NOMO-1 treated with DMSO at 0.1 percent for 48 hours (cell line): ENCODE measurements around the gene SLC51B.
A peak's percentile ranks its signal among the peaks of the same experiment; 100 is the strongest.
"Not testable (repeated sequence)": the region's sequence is repeated elsewhere in the genome, so short reads cannot be mapped to it uniquely, and the experiment has no call there.

Experiments
- DNase-seq: peaks from one replicate; lab custom pipeline; 2025; ENCODE audit not compliant: unreplicated experiment; lab: John Stamatoyannopoulos, UW

SLC51B gene

DNA sequence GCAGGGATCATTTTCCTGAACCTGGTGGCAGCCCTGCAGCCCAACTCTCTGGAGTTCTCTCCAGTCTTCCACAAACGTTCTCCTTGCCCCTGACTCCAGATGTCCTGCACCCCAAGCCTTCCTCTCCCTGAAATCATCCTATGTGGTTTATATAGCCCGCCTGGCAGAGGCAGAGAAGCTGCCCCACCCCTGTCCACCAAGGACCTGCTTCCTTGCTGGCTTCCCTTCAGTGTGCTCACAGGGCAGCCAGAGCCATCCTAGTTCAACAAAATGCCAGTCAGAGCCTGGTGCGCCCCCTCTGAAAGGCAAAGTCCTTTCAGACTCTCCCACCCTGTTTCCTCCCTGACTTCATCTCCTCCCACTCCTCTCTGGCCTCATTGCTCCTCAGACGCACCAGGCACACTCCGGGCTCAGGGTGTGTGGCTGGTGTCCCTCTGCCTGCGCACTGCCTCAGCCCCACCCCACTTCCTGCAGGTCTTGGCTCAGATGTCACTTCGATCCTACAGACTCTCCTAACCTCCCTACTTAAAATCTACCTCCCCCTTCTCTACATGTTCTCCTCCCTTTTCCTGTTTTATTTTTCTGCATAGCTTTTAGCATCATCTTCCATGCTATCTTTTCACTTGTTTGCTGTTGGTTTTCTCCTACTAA is 37.2 kb downstream of the SLC51B start:
- no peak for DNase-seq

DNA sequence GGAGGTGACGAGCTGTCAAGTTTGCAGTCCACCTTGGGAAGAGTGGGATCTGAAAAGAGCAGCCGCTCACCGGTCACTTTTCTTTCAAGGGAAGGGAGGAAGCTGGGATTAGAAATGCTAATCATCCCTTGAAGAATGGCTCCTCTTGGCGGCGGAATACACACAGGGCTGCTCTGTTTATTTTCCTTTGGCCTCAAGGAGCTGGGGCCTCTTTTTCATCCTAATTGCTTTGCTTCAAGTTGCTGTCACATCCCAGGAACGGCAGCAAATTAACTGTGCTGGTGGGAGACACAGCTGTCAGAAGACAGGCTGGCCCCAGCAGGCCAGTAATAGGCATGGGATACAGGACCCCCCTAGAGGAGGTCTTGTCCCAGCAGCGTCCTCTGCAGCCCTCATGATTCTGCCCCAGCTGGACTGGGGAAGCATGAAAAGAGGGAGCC is 38.1 kb downstream of the SLC51B start:
- DNase-seq, result no peak

DNA sequence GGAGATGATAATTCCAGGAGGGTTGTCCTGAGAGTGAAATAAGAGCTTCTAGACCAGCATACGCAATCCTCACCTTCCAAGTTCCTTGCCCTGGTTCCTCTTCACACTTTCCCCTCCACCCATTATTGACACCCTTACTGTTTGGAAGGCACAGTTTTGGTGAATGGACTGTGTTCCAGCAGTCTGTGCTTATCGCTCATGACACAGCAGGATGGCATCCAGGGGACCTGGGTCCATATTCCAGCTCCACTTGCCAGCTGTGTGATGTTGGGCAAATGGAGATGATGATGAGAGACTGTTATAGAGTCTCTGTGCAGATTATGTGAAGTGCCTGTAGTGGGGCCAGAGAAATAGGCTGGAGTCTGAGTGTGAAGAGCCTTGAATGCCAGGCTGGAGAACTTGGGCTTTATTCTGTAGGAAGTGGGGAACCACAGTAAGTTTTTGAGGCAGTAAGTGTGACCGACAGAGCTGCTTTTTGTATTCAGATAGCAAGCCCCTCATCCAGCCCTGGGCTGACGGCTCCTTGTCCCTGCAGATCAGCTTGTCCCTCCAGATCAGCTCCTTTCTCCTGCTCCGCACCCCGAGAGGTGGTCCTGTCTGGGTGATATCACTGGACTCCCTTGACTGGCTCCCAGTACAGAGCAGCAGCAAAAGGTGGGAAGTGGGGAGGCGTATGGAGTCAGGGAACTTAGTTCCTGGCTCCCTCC is 39.5 kb downstream of the SLC51B start:
- no peak for DNase-seq

DNA sequence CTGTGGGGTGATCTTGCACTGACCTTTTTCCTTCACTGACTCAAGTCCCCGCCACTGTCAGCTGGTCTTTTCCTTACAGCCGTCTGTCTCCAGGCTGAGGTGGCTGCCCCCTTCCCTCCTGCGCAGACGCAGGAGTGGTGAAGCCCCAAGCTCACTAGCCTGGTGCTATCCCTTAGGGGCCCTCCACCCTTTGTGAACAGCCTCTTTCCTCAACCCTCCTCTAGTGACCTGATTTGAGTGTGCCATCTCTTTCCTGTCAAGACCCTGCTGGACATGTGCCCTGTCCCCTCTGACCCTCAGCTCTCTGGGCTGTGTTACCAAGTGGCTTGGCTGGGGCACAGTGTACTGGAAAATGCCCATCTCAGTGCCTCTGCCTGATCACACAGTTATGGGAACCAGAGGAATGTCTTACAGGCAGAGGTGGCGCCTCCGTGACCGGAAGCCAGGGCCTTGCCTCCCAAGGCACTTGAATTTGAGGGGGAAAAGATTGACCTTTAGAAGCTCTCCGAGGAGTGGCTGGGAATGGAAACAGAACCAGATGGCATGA is 40.1 kb downstream of the SLC51B start:
- no peak for DNase-seq

DNA sequence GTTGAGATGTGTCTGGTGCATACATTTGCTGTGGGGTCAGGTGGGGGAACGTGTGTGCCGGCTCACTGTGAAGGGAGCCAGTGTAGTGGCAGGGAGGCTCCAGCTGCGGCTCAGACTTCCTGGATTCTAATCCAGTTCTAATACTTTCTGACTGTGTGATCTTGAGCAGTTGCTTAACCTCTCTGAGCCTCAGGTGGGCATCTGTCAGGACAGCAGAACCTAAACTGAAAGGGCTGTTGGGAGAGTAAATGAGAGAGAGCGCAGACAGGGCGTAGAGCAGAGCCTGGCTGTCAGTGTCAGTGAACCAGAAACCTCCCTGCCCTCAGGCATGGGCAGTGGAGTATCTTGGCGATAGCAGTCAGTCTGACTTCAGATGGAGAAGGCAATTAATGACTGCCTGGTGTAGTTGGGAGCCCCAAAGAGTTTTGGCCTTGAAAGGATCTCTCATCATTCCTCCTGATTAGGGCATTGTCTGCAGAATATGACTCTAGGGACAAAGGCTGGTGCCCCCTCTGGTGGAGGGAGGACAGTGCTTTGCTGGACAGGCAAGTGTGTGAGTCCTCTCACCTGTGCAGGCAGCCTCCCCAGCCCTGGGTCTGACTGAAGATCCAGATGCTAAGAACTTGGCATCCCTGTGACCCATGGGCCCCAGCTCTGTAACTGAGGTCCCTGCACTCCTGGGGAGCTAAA is 40.9 kb downstream of the SLC51B start:
- peak; percentile 9 for DNase-seq

DNA sequence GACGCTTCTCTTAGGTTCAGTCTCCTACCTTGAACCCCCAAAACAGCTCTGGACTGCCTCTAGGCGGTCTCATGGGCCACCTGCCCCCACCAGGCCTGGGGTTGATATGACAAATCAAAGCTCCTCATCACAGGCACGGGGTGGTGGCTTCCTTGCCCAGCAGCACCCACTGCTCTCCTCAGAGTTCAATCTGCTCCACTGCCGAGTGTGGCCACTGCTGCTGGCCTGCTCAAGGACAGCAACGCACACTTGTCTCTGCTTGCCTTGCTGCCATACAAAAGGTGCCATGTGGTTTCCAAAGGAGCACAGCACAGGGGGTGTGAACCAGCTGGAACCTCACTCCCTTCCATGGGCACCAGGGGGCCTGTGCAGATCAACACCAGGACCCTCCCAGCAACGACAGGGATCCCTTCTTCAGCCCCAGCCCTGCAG is 41.5 kb downstream of the SLC51B start:
- DNase-seq, result no peak

DNA sequence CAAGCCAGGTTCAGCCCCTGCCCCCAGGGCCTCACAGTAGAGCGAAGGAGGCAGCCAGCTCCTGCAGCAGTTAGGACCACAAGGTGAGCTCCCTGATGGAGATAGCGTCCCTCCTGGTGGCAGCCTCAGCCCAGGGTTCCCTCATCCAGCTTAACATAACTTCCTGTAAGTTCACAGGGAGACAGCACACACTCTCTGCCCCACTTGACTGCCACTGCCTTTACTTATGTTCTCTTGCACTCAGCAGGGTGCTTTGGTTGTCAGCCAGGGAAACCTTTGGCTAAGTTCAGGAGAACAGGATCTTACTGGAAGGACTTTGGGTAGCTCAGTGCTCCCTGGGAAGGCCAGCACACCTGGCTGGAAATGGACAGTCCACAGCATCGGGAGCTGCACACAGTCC is 42.2 kb downstream of the SLC51B start:
- no peak for DNase-seq

DNA sequence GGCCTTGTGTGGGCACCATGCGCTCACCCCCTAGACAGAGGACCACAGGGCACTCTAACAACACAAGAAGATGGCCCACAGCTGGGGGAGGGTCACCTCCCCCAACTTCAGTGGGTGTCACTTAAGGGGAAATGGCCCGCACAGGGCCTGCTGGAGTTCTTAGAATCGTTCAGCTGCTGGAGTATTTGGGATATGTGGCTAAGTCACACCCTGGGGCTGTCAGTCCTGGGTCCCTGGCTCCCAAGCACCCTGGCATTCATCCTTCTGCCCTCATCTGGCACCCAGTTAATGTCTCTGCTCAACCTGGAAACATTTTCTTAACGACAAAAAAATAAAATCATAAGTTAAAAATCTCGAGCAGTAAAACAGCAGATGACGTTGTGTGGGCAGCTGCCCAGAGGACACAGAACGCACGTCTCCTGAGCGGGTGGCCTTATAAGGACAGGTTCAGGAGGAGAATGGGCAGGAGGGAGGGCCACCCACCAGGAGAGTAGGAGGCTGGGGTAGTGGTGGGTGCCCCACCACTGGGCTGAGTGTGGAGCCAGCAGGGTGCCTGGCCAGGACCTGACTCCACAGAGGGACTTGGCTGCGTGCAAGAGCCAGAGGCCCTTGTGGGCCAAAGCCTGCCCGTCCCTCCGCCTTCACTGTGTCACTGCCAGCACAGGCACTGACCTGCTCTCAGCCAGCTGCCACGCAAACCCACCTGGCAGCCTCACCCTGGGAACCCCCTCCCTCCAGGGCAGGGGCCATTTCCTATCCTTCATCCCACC is 42.9 kb downstream of the SLC51B start:
- no peak for DNase-seq

DNA sequence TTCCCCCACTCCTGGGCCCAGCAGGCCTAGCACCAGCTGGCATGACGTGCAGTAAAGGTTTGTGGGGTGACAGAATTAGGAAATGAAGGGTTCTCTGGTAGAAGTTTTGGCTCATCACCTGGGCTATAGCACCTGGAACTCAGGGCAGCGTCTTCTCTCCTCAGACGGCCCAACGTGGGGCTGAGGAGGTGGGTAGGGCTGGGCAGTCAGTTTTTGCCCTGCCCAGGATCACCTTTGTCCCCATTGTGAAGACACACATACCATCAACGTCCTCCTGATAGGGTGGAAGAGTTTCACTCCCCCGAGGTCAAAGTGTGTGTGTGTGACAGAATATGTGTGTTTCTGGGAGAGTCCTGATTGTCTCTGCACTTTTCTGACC is 43.4 kb downstream of the SLC51B start:
- DNase-seq, result no peak

DNA sequence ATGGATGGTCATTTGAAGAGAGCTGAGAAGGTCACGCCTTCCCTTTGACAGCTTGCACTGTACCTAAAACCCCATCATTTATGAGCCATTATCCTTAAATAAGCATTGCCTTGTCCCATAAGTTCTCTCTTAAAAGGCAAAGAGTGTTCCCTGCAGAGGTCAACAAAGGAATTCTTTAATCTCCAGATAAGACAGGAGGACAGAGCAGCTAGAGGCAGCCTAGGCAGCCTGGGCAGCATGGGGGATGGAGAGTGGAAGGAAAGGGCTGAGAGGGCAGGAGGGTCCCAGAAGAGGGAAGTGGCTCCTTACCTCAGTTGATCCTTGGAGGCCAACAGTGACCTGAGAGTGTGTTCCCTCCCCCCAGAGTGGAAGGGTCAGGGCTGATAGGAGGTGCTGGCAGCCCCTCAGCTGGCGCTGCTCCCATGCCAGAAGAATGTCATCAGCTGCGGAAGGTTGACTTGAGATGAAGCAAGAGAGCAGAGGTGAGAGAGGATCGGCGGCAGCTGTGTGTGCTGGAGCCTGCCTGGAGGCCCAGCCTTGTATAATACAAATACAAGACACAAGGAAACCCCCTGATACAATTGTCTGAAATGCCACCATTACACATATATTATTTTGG is 44.1 kb downstream of the SLC51B start:
- no peak for DNase-seq

DNA sequence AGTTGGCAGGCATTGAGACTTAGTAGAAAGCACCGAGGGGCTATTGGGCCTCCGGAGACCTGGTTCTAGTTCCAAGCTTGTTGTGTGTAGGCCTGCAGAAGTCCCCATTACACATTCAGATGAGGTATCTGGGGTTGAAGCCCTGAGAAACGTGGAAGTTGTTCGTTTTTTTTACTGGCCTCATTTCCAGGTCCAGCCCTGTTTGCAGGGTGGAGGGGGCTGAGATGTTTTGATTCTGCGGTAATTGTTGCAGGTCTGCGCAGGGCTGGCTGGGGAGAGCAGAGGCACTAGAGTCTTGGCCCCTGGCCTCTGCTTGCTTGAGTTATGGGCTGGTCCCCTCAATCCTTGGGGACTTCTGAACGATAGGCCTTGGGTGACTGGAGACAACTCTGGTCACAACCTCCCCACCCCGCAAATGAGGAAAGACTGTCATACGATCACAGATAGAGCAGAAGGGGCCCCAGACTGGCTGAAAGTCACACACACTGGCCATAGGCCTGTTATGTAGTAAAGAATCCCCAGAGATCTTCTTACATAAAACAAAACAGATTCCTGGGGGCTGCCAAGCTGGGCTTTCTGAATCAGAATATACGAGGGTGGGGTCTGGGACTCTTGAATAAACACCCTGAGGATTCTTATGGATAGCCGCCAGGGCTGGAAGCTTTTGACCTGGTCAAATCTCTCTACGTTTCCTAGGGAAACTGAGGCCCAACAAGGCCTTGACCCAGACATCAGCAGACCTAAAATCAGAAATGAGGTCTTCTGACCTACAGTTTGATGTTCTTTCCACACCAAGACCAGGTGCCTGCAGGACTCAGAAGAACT is 47.0 kb downstream of the SLC51B start:
- no peak for DNase-seq

DNA sequence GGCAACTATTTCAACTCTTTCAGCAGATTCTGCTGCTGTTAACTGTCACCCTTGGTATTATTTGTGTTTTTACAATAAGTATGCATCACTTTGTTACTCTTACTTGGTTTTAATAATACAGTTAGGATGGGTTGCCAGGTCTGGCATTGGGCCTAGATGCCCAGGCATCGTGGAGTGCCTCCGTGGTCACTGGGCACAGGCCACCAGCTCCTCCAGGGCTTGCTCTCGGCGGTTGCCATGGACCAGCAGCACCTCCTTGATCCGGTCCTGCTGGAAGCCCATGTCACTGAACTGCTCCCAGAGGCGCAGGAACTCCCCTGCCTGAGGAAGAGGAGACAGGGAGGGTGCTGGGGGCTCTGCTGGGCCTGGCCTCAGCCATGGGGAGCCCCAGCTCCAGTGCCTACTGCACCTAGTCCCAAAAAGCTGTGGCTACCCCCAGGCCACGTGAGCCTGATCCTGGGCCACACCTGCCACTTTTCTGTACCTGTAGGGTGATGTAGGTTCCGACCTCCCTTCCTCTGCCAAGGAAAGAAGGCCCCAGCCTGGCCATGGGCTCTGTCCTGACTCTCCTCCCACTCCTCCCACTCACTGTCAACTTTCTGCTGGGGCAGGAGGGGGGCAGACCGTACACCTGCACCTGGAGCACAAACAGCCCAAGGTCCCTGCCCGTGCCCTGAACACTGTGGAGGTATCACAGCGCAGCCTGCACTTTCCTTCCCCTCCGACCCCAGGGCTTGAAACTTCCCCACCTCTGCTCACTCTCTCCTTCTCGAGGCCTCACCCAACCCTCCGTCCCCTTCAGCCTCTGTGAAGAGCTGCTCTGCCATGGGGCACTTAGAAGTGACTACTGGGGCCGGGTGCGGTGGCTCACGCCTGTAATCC is 48.0 kb downstream of the SLC51B start:
- no peak for DNase-seq

DNA sequence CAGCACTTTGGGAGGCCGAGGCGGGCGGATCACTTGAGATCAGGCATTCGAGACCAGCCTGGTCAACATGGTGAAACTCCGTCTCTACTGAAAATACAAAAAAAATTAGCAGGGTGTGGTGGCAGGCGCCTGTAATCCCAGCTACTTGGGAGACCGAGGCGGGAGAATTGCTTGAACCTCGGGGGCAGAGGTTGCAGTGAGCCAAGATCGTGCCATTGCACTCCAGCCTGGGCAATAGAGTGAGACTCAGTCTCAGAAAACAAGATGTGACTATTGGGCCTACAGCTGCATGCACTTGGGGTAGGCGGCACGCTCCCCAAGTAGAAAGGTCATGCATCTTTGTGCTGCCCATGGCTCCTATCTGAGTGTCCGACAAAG is 48.6 kb downstream of the SLC51B start:
- DNase-seq, result not testable (repeated sequence)

DNA sequence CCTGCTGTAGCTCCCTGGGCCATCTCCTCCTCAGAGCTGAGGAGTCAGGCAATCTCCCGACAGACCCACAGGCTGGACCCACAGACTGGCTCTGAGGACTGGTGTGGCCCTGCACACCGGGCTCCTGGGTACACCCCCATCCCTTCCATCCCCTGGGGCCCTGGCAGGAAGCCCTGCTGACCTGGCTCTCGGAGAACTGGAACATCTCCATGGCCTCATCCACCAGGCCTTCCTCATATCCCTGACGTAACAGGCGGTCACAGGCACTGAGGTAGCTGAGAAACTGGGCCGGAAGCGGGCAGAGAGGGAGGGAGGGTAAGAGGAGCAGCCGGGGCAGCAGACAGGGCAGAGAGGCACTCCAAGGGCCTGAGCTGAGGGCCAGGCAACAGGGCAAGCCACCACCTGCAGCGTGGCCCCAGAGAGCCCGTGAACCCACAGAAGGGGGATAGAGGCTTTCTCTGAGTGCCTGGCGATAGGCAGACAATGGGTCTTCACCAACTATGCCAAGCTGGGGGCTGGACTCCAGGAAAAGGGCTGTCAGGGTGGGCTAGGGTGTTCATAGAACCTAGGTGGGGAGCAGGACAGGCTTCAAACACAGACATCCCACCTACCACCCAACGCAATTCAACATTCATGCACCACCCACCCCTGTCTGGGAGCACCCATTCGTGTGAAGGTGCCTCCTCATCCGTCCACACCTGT is 49.3 kb downstream of the SLC51B start:
- no peak for DNase-seq

DNA sequence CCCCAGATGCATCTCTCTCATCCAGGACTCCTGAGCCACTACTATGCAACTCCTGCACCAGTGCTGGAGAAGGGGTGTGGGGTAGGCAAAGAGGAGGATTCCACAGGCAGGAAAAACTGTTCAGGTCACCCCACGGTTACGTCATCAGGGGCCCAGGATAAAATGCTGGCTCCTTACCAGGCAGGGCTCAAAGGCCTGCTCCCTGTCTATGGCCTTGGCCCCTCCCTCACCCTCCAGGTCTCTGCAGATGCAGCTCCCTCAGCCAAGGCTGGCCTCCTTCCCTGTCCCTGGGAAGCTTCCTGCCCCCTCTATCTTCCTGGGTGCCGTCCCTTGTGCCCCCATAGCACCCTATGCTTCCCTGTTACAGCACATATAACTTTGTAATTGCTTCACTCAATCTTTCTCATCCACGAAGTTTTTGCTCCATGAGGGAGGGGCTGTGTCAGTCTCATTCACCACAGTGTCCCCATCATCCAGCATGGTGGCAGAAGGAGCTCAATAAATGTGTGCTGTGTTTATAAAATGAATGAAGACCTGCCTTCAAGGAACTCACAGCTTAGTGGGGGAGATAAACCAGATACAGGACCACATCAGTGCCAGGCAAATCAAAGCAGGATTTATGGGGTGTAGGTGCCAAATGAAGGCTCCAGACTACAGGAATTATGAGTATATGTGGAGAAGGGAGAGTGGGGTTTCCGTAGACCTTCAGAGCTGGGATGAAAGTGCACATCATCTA is 50.0 kb downstream of the SLC51B start:
- DNase-seq, result no peak

DNA sequence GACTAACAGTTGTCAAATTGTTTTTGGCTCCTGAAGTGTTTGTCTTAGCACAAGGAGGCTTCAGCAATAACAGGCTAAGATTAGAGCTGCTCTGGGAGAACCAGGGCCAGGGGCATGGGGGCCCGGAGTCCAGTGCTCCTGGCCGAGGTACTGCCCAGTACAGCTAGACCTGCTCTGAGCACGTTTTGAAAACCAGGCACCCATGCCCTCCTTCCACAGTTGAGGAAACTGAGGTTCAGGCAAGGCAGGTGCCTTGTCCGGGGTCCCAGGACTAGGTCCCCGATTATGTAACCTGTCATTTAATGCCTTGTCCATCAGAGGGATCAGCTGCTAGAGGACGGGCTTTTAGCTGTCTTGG is 50.5 kb downstream of the SLC51B start:
- no peak for DNase-seq

DNA sequence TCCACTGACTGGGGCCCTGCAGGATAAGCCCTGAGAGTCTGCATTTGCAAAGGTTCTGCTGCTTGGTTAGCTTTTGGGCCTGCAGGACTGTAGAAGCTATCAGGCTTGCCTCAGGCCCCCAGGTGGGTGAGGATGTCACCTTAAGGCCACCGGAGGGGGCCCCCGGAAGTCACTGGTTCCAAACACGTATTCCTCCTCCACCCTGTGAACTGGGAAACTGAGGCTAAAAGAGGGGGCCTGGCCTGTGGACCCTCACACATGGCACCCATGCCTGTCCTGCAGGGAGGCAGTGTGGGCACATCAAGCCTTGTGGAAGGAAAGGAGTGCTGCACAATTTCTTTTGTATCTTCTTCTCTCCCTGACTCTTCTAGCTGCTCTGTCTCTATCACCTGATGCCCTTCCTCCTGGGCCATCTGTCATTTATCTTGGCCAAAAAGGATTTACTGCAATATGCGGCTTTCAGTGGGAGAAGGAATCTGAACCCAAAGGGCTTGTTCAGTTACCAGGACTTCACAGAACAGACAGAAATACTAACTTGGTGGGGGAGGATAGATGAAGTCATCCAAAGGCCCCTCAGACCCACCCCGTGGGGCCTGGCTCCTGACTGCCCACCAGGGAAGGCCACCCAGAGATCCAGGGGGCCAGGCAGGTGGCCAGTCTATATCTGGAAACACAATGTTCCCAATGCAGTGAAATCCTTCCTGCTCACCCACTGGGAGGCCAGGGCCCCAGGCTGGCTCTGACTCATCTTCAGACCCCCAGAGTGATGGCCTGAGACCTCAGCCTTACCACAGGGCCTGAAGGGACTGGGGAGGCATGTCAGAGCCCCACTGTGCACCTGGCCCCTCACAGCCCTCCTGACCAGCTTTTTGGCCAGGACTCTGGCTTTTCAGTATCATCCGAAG is 51.5 kb downstream of the SLC51B start:
- DNase-seq, result no peak
